OCI-LY1 (cell line): ENCODE results near the gene GPR21.

ENCODE experiments used
- CTCF ChIP-seq: fragments of 200-600 bp; sonication (generic), shearing (Covaris generic); IDR thresholded peaks from 2 replicates; pipeline ENCODE4 v1.5.1; 2017; ENCODE audit warnings: mild to moderate bottlenecking, antibody characterized with exemption, low read length, moderate library complexity, mixed read lengths
- EZH2 ChIP-seq: fragments of 200-600 bp; sonication (generic), shearing (Covaris generic); IDR thresholded peaks from 2 replicates; pipeline ENCODE4 v1.8.0; 2017; ENCODE audit warnings: borderline replicate concordance, mixed run types, mild to moderate bottlenecking, antibody characterized with exemption, low read length, moderate library complexity, mixed read lengths

DNA sequence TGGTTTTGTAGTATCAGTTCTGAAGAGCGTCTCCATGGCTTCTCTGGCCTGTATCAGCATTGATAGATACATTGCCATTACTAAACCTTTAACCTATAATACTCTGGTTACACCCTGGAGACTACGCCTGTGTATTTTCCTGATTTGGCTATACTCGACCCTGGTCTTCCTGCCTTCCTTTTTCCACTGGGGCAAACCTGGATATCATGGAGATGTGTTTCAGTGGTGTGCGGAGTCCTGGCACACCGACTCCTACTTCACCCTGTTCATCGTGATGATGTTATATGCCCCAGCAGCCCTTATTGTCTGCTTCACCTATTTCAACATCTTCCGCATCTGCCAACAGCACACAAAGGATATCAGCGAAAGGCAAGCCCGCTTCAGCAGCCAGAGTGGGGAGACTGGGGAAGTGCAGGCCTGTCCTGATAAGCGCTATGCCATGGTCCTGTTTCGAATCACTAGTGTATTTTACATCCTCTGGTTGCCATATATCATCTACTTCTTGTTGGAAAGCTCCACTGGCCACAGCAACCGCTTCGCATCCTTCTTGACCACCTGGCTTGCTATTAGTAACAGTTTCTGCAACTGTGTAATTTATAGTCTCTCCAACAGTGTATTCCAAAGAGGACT, 1.5 kb downstream of the GPR21 start:
- no peak for TF ChIP-seq CTCF
- TF ChIP-seq EZH2: no peak
